Keratinocyte (primary cell): ENCODE data around the gene SLC16A2.

Experiments used
- EZH2 ChIP-seq: IDR thresholded peaks from one replicate; pipeline ENCODE4 v1.6.1; 2012; ENCODE audit warnings: inconsistent platforms, mild to moderate bottlenecking, low read length, moderate library complexity
- TF ChIP-seq, protein P1 (sequence below), 3 experiments: IDR thresholded peaks in 1 of 3; conservative IDR thresholded peaks in 1 of 3; optimal IDR thresholded peaks in 1 of 3; 2 replicates in 2 of 3; 3 replicates in 1 of 3; pipeline versions ENCODE3 to v1.5.1; 2011; ENCODE audit warnings: low read length in 3 of 3, mild to moderate bottlenecking in 3 of 3, moderate library complexity in 2 of 3, control low read depth in 1 of 3, inconsistent platforms in 1 of 3; ENCODE audit not compliant: insufficient read depth in 2 of 3; ENCODE audit errors: extremely low read depth in 1 of 3

DNA sequence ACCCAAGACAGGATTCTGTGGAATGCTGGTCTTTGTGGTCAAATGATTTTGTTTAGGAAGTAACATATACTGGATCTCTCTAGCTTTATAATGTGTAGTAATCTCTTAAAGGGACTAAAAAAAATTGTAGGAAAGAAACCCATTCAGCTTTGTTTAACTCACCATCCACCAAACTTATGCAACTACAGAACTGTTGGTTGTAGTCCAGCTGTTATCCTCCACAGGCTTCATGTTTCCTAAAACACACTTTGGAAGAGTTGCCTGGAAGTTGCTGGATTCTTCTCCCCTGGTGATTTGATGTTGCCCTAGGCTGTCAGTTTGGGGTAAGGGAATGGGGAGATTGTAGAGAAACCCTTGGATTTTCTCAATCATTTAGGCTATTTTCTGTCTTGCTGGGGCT lies 103.8 kb downstream of the SLC16A2 start:
- TF ChIP-seq, protein P1, sequence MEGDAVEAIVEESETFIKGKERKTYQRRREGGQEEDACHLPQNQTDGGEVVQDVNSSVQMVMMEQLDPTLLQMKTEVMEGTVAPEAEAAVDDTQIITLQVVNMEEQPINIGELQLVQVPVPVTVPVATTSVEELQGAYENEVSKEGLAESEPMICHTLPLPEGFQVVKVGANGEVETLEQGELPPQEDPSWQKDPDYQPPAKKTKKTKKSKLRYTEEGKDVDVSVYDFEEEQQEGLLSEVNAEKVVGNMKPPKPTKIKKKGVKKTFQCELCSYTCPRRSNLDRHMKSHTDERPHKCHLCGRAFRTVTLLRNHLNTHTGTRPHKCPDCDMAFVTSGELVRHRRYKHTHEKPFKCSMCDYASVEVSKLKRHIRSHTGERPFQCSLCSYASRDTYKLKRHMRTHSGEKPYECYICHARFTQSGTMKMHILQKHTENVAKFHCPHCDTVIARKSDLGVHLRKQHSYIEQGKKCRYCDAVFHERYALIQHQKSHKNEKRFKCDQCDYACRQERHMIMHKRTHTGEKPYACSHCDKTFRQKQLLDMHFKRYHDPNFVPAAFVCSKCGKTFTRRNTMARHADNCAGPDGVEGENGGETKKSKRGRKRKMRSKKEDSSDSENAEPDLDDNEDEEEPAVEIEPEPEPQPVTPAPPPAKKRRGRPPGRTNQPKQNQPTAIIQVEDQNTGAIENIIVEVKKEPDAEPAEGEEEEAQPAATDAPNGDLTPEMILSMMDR (optimal IDR thresholded peaks at IDR 0.05 in 1 of 3, IDR thresholded peaks at IDR 0.05 in 1 of 3, conservative IDR thresholded peaks at IDR 0.05 in 1 of 3; ENCODE audit: extremely low read depth in 1 of 3, insufficient read depth in 2 of 3, low read length in 3 of 3): no peak
- no peak for TF ChIP-seq EZH2
